ENCODE measurements around the gene AP1S2. TPM values are rescaled to one million over a fixed set of nuclear protein-coding genes. Genes with fewer than 3 reads are reported as not detected.

The AP1S2 gene
- total RNA-seq, 6 experiments from 2014 or later: 4.0 to 12.3 (median 9.6) TPM

DNA sequence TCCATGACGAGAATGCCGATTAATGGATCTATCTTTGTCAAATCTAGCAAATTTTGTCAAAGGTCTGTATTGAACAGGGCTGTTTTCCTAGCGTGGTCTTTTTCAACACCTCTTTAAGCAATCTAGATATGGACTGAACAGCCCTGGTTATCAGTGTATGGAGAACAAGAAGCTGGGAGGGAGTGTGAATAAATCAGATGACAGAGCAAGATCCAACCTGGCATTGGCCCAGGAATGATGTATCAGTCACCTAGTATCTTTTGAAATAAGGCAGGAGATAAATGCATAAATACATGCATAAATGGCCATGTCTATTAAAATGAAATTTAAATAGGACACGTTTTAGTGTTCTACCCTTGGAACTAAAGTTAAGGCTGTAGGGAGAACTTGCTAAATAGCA, 15.7 kb upstream of the AP1S2 start:
- WGBS (ENCODE audit: insufficient coverage, low coverage, low lambda C conversion rate, missing lambda C conversion rate): 34% methylated on average over 4 of the region's 4 CpGs
- Histone ChIP-seq H3K4me1 (no peaks in the 10 kb centered on the region), H3K27me3 (no peaks in the 10 kb centered on the region)

DNA sequence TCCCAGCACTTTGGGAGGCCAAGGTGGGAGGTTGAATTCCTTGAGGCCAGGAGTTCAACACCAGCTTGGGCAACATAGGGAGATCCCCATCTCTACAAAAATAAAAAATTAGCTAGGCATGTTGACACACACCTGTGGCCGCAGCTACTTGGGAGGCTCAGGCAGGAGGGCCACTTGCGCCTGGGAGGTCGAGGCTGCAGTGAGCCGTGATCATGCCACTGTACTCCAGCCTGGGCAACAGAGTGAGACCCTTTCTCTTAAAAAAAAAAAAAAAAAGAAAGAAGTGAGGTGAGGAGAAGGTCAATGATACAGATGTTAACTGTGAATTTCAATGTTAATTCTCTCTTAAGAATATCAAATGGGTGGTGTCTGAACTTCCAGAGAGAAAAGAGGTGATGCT, 15.1 kb upstream of the AP1S2 start:
- Histone ChIP-seq H3K4me1 (no peaks in the 10 kb centered on the region), H3K27me3 (no peaks in the 10 kb centered on the region), H3K9me3 (no peaks in the 10 kb centered on the region), H3K4me3 (no peak overlapping the region), H3K27ac (no peak overlapping the region), H3K36me3 (no peaks in the 10 kb centered on the region)
- WGBS (ENCODE audit: insufficient coverage, low coverage, low lambda C conversion rate, missing lambda C conversion rate): 86% methylated on average over 4 of the region's 4 CpGs
- TF ChIP-seq POLR2A (IDR thresholded peaks at IDR 0.05) (no peak), CTCF (IDR thresholded peaks at IDR 0.05) (no peak)
- ATAC-seq: no peak
- intact Hi-C loops (cut with DNase I): no loop called here
- no peak for DNase-seq

More for the DNA sequence above, 15.7 kb upstream of the AP1S2 start:
- H3K4me3 ChIP-seq: no peak overlapping the region
- TF ChIP-seq CTCF (IDR thresholded peaks at IDR 0.05) (no peak), POLR2A (IDR thresholded peaks at IDR 0.05) (no peak)
- intact Hi-C loops (cut with DNase I): no loop called here
- H3K36me3 ChIP-seq: no peaks in the 10 kb centered on the region
- H3K27ac ChIP-seq: no peak overlapping the region
- no peak for DNase-seq
- ATAC-seq: no peak
- H3K9me3 ChIP-seq: no peaks in the 10 kb centered on the region

GRCh38 chrX:15866147-15866546, 11.5 kb upstream of the AP1S2 start:
- intact Hi-C loops (cut with DNase I): no loop called here
- TF ChIP-seq CTCF (IDR thresholded peaks at IDR 0.05): no peak
- TF ChIP-seq POLR2A (IDR thresholded peaks at IDR 0.05): no peak
- Histone ChIP-seq H3K36me3 (no peaks in the 10 kb centered on the region), H3K4me3 (no peak overlapping the region), H3K9me3 (no peaks in the 10 kb centered on the region), H3K4me1 (no peaks in the 10 kb centered on the region), H3K27me3 (no peaks in the 10 kb centered on the region), H3K27ac (no peak overlapping the region)
- WGBS (ENCODE audit: insufficient coverage, low coverage, low lambda C conversion rate, missing lambda C conversion rate): 59% methylated on average over 3 of the region's 3 CpGs
- DNase-seq: no peak
- ATAC-seq: no peak

- H3K27me3 ChIP-seq: no peaks in the 10 kb centered on the region
- intact Hi-C loops (cut with DNase I): no loop called here
- H3K9me3 ChIP-seq: no peaks in the 10 kb centered on the region
- ATAC-seq (no peak), DNase-seq (no peak)
- no peak overlapping the region for H3K27ac ChIP-seq
- H3K4me1 ChIP-seq: no peaks in the 10 kb centered on the region
- TF ChIP-seq CTCF (IDR thresholded peaks at IDR 0.05) (no peak), POLR2A (IDR thresholded peaks at IDR 0.05) (no peak)
- no peaks in the 10 kb centered on the region for H3K36me3 ChIP-seq
- no peak overlapping the region for H3K4me3 ChIP-seq
These were observed 10.0 kb upstream of the AP1S2 start for GRCh38 chrX:15864629-15865028.

GRCh38 chrX:15864023-15864422, 9.4 kb upstream of the AP1S2 start:
- no peak overlapping the region for H3K27ac ChIP-seq
- H3K36me3 ChIP-seq: no peaks in the 10 kb centered on the region
- DNase-seq (no peak), ATAC-seq (no peak)
- WGBS (ENCODE audit: insufficient coverage, low coverage, low lambda C conversion rate, missing lambda C conversion rate): 48% methylated on average over 2 of the region's 3 CpGs
- H3K4me1 ChIP-seq: no peaks in the 10 kb centered on the region
- intact Hi-C loops (cut with DNase I): no loop called here
- no peaks in the 10 kb centered on the region for H3K27me3 ChIP-seq
- no peak overlapping the region for H3K4me3 ChIP-seq
- no peak for TF ChIP-seq POLR2A (IDR thresholded peaks at IDR 0.05)
- no peaks in the 10 kb centered on the region for H3K9me3 ChIP-seq
